Natural killer cell (primary cell): ENCODE measurements around the gene SHB. TPM values are rescaled to one million over a fixed set of nuclear protein-coding genes. Genes with fewer than 3 reads are reported as not detected.

ENCODE experiments used
- ATAC-seq, 3 donors: fragments of 150-1000 bp in 2 of 3; fragments of 200-7000 bp in 1 of 3; cut with Tn5 transposase; 1 replicate in 1 of 3; 2 replicates in 2 of 3; pipeline ENCODE4 v1.10.0; 2021; ENCODE audit warnings: mild to moderate bottlenecking in 2 of 3, moderate library complexity in 2 of 3
- DNase-seq, 2 donors: peaks; one replicate each; pipeline versions ENCODE4 v3.0.0 to v3.0.0-alpha.2; 2013 to 2021; ENCODE audit warnings: mixed read lengths in 1 of 2
- H3K27ac ChIP-seq: one replicate; pipeline ENCODE4 v1.5.1; 2013; ENCODE audit warnings: mild to moderate bottlenecking, low read length
- H3K27me3 ChIP-seq: one replicate; pipeline ENCODE4 v1.6.1; 2013; ENCODE audit warnings: low read length; ENCODE audit not compliant: control insufficient read depth, insufficient read depth
- H3K36me3 ChIP-seq: one replicate; pipeline ENCODE4 v1.6.1; 2013; ENCODE audit warnings: low read length; ENCODE audit not compliant: control insufficient read depth, insufficient read depth
- H3K4me1 ChIP-seq: one replicate; pipeline ENCODE4 v1.6.1; 2013; ENCODE audit warnings: low read length; ENCODE audit not compliant: control insufficient read depth, insufficient read depth
- H3K4me3 ChIP-seq: one replicate; pipeline ENCODE4 v1.5.1; 2013; ENCODE audit warnings: low read length
- H3K9me3 ChIP-seq: one replicate; pipeline ENCODE4 v1.6.1; 2013; ENCODE audit warnings: low read length; ENCODE audit not compliant: control insufficient read depth, insufficient read depth
- H3K27ac Mint-ChIP-seq, 2 donors: one replicate each; pipeline ENCODE4 v1.8.0; 2022; ENCODE audit warnings: mild to moderate bottlenecking in 2 of 2, mixed read lengths in 2 of 2, moderate library complexity in 1 of 2
- H3K27me3 Mint-ChIP-seq, 2 donors: one replicate each; pipeline ENCODE4 v1.8.0; 2022; ENCODE audit warnings: low read depth in 2 of 2, mixed read lengths in 2 of 2
- H3K36me3 Mint-ChIP-seq: one replicate; pipeline ENCODE4 v1.8.0; 2022; ENCODE audit warnings: mixed read lengths
- H3K4me1 Mint-ChIP-seq, 2 donors: one replicate each; pipeline ENCODE4 v1.8.0; 2022; ENCODE audit warnings: mixed read lengths in 2 of 2
- H3K4me3 Mint-ChIP-seq: one replicate; pipeline ENCODE4 v1.8.0; 2022; ENCODE audit warnings: mild to moderate bottlenecking, moderate library complexity, mixed read lengths
- H3K9me3 Mint-ChIP-seq, 2 donors: one replicate each; pipeline ENCODE4 v1.8.0; 2022; ENCODE audit warnings: mixed read lengths in 2 of 2
- WGBS: methylation state at CpG from one replicate; pipeline ENCODE4 v1.1.7; 2013; ENCODE audit warnings: missing lambda C conversion rate; ENCODE audit not compliant: insufficient coverage; 5-methylcytosine and 5-hydroxymethylcytosine counted together
- intact Hi-C: fragments of 100-400 bp; cut with micrococcal nuclease; formaldehyde crosslinking; loops from one replicate; pipeline ENCODE4 v1.14.2; 2022
- total RNA-seq, 4 donors: library from RNA; stranded (reverse); fragments of 120-200 nt in 1 of 4; gene quantifications; one replicate each; pipeline versions ENCODE4 v1.2.3 to v1.2.4, GENCODE V29; 2013 to 2022
- TF ChIP-seq, protein P1 (sequence below): fragments of 200-600 bp; IDR thresholded peaks from one replicate; pipeline ENCODE4 v1.8.0; 2022; ENCODE audit warnings: antibody characterized with exemption

The SHB gene
- total RNA-seq, 3 donors from 2014 or later (not counting 1 experiment from before 2014, with no cell fraction given) = 2.7 to 7.1 (median 2.9) TPM

GRCh38 chr9:38009990-38010389 is 59.0 kb downstream of the SHB start:
- Histone ChIP-seq H3K27me3 (no peaks in the 10 kb centered on the region), H3K4me3 (no peak overlapping the region), H3K9me3 (no peaks in the 10 kb centered on the region), H3K27ac (no peak overlapping the region), H3K36me3 (no peaks in the 10 kb centered on the region), H3K4me1 (peaks cover 23% of the 10 kb centered on the region)
- TF ChIP-seq, protein P1, sequence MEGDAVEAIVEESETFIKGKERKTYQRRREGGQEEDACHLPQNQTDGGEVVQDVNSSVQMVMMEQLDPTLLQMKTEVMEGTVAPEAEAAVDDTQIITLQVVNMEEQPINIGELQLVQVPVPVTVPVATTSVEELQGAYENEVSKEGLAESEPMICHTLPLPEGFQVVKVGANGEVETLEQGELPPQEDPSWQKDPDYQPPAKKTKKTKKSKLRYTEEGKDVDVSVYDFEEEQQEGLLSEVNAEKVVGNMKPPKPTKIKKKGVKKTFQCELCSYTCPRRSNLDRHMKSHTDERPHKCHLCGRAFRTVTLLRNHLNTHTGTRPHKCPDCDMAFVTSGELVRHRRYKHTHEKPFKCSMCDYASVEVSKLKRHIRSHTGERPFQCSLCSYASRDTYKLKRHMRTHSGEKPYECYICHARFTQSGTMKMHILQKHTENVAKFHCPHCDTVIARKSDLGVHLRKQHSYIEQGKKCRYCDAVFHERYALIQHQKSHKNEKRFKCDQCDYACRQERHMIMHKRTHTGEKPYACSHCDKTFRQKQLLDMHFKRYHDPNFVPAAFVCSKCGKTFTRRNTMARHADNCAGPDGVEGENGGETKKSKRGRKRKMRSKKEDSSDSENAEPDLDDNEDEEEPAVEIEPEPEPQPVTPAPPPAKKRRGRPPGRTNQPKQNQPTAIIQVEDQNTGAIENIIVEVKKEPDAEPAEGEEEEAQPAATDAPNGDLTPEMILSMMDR = no peak
- Mint-ChIP-seq H3K4me3 (no peak overlapping the region), H3K36me3 (no peaks in the 10 kb centered on the region), H3K27ac (no peak overlapping the region), H3K4me1 (peaks cover 35 to 43% of the 10 kb centered on the region in 2 donors), H3K9me3 (no peaks in the 10 kb centered on the region), H3K27me3 (no peaks in the 10 kb centered on the region)
- intact Hi-C loops = no loop called here
- no peak for DNase-seq
- ATAC-seq = no peak
- 82% methylated on average over 4 of the region's 4 CpGs for WGBS

- no peaks in the 10 kb centered on the region for H3K27me3 Mint-ChIP-seq
- H3K9me3 Mint-ChIP-seq = no peaks in the 10 kb centered on the region
- TF ChIP-seq, protein P1 = no peak
- ATAC-seq = no peak
- H3K4me3 Mint-ChIP-seq = no peak overlapping the region
- Histone ChIP-seq H3K27ac (peak overlapping the region; percentile 22), H3K36me3 (no peaks in the 10 kb centered on the region), H3K9me3 (no peaks in the 10 kb centered on the region), H3K27me3 (no peaks in the 10 kb centered on the region), H3K4me1 (peaks cover 25% of the 10 kb centered on the region), H3K4me3 (no peak overlapping the region)
- no peaks in the 10 kb centered on the region for H3K36me3 Mint-ChIP-seq
- peaks cover 42 to 53% of the 10 kb centered on the region in 2 donors for H3K4me1 Mint-ChIP-seq
- DNase-seq = no peak
- WGBS = 90% methylated on average over 5 of the region's 5 CpGs
- intact Hi-C loops = no loop called here
- peak overlapping the region; percentile 87 to 88 for H3K27ac Mint-ChIP-seq
Observed at GRCh38 chr9:38009035-38009501, 60.0 kb downstream of the SHB start.

DNA sequence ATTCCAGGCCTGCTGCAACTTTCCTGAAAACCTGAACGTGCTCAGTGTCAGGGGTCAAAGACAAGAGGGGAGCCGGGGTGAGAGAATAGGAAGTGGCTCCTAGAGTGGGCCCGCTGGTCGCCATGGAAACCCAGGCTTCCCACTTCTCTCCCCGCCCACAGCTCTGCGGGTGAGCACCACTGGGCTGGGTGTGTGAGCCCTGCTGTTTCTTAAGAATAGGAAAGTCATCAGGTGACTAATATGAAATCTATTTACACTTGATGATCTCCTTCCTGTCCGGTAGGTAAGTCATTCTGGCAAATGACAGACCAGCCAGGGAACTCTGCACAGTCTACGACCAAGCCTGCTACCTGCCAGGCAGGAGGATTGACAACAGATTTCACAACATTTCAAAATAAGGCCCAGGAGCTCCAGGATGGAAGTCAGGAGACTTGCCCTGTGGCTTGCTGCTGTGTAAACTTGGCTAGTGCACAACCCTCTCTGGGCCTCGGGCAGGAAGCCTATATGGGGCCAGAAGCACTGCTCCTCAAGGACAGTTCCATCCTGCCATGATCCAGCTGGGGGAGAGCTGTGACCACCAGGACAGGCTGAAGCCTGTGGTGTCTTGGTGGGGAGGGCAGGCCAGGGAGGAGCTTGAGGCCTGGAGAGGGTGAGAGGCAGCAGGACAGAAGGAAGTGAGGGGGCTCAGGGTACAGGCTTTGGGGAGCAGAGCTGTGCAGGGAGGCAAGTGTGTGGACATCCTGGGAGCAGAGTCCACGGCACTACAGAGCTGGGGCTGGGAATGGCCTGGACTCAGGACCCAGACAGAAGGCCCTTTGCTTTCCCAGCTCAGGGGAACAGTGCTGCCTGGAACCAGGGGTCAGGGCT is 60.6 kb downstream of the SHB start:
- Mint-ChIP-seq H3K4me3 (peak overlapping the region; percentile 62), H3K9me3 (no peaks in the 10 kb centered on the region), H3K4me1 (peaks cover 48 to 57% of the 10 kb centered on the region in 2 donors), H3K36me3 (no peaks in the 10 kb centered on the region), H3K27ac (peak overlapping the region; percentile 87 to 88), H3K27me3 (no peaks in the 10 kb centered on the region)
- 17% methylated on average over 10 of the region's 10 CpGs for WGBS
- peak; percentile 65 to 73 (median 67) for ATAC-seq
- peak overlapping the region; percentile 43 for H3K27ac ChIP-seq
- no peaks in the 10 kb centered on the region for H3K27me3 ChIP-seq
- peak; percentile 34 to 45 for DNase-seq
- intact Hi-C loops = no loop called here
- peaks cover 31% of the 10 kb centered on the region for H3K4me1 ChIP-seq
- no peaks in the 10 kb centered on the region for H3K9me3 ChIP-seq
- TF ChIP-seq, protein P1 = no peak
- H3K4me3 ChIP-seq = no peak overlapping the region
- no peaks in the 10 kb centered on the region for H3K36me3 ChIP-seq
